Mesenchymal stem cell (in vitro differentiated cells and primary cell): Measurements from ENCODE around the gene BRIP1.

ENCODE experiments used
- DNase-seq: peaks from one replicate; pipeline ENCODE4 v3.0.0-alpha.2; 2013
- H2AFZ ChIP-seq: one replicate; pipeline ENCODE4 v1.6.1; 2013; ENCODE audit warnings: low read depth, mild to moderate bottlenecking, control low read depth, inconsistent platforms, low read length, moderate library complexity
- H2AK5ac ChIP-seq: 2 replicates; pipeline ENCODE4 v1.6.1; 2013; ENCODE audit warnings: low read length, moderate library complexity, mild to moderate bottlenecking, inconsistent platforms; ENCODE audit not compliant: severe bottlenecking
- H2BK120ac ChIP-seq: one replicate; pipeline ENCODE4 v1.6.1; 2013; ENCODE audit warnings: low read depth, mild to moderate bottlenecking, inconsistent platforms, low read length, moderate library complexity
- H2BK12ac ChIP-seq, 2 experiments: one replicate each; pipeline ENCODE4 v1.6.1; 2013; ENCODE audit warnings: inconsistent platforms in 2 of 2, low read length in 2 of 2, mild to moderate bottlenecking in 2 of 2, moderate library complexity in 2 of 2, control low read depth in 1 of 2
- H2BK15ac ChIP-seq: one replicate; pipeline ENCODE4 v1.6.1; 2013; ENCODE audit warnings: mild to moderate bottlenecking, low read depth, inconsistent platforms; ENCODE audit not compliant: poor library complexity, severe bottlenecking
- H2BK5ac ChIP-seq: 2 replicates; pipeline ENCODE4 v1.6.1; 2013; ENCODE audit warnings: low read depth, mild to moderate bottlenecking, low read length, control low read depth, inconsistent platforms; ENCODE audit not compliant: poor library complexity, severe bottlenecking
- H3K14ac ChIP-seq, 2 experiments: one replicate each; pipeline ENCODE4 v1.6.1; 2013; ENCODE audit warnings: inconsistent platforms in 2 of 2, low read length in 2 of 2, control low read depth in 1 of 2, mild to moderate bottlenecking in 1 of 2, moderate library complexity in 1 of 2
- H3K18ac ChIP-seq, 2 experiments: one replicate each; pipeline ENCODE4 v1.6.1; 2013; ENCODE audit warnings: inconsistent platforms in 2 of 2, low read length in 2 of 2, control low read depth in 1 of 2, low read depth in 1 of 2, mild to moderate bottlenecking in 1 of 2
- H3K23ac ChIP-seq, 2 experiments: one replicate each; pipeline ENCODE4 v1.6.1; 2013; ENCODE audit warnings: inconsistent platforms in 2 of 2, low read length in 2 of 2, mild to moderate bottlenecking in 2 of 2, moderate library complexity in 2 of 2, control low read depth in 1 of 2
- H3K27ac ChIP-seq: 2 replicates; pipeline ENCODE4 v1.5.1; 2013; ENCODE audit warnings: mild to moderate bottlenecking, moderate library complexity, low read length, control low read depth, inconsistent platforms; ENCODE audit not compliant: poor library complexity, severe bottlenecking
- H3K27me3 ChIP-seq, 2 experiments: 2 replicates each; pipeline versions ENCODE4 v1.6.1 to v1.7.0; 2013; ENCODE audit warnings: low read length in 2 of 2, mild to moderate bottlenecking in 2 of 2, moderate library complexity in 2 of 2, control low read depth in 1 of 2, inconsistent platforms in 1 of 2; ENCODE audit not compliant: control insufficient read depth in 1 of 2, insufficient read depth in 1 of 2
- H3K36me3 ChIP-seq, 2 experiments: 2 replicates each; pipeline versions ENCODE4 v1.6.1 to v1.7.0; 2013; ENCODE audit warnings: low read length in 2 of 2, control low read depth in 1 of 2, inconsistent platforms in 1 of 2, low read depth in 1 of 2, mild to moderate bottlenecking in 1 of 2; ENCODE audit not compliant: insufficient read depth in 2 of 2, control insufficient read depth in 1 of 2
- H3K4ac ChIP-seq, 2 experiments: one replicate each; pipeline ENCODE4 v1.6.1; 2013; ENCODE audit warnings: inconsistent platforms in 2 of 2, low read length in 2 of 2, mild to moderate bottlenecking in 2 of 2, moderate library complexity in 2 of 2, control low read depth in 1 of 2, low read depth in 1 of 2
- H3K4me1 ChIP-seq: 2 replicates; pipeline ENCODE4 v1.6.1; 2013; ENCODE audit warnings: low read depth, low read length, control low read depth; ENCODE audit not compliant: control insufficient read depth, insufficient read depth
- H3K4me2 ChIP-seq: 2 replicates; pipeline ENCODE4 v1.6.1; 2013; ENCODE audit warnings: low read length, mild to moderate bottlenecking, inconsistent platforms; ENCODE audit not compliant: poor library complexity, severe bottlenecking
- H3K4me3 ChIP-seq, 2 experiments: 2 replicates each; pipeline versions ENCODE4 v1.5.1 to v1.7.0; 2013; ENCODE audit warnings: low read length in 2 of 2, mild to moderate bottlenecking in 2 of 2, control low read depth in 1 of 2, low read depth in 1 of 2; ENCODE audit not compliant: insufficient read depth in 1 of 2
- H3K79me1 ChIP-seq: replicated peaks from 2 replicates; pipeline ENCODE4 v1.6.1; 2013; ENCODE audit warnings: mild to moderate bottlenecking, control low read depth, low read length, inconsistent platforms; ENCODE audit not compliant: poor library complexity, severe bottlenecking
- H3K9ac ChIP-seq: 2 replicates; pipeline ENCODE4 v1.7.0; 2013; ENCODE audit warnings: mild to moderate bottlenecking, low read length, moderate library complexity
- H3K9me3 ChIP-seq: 2 replicates; pipeline ENCODE4 v1.7.0; 2013; ENCODE audit warnings: mild to moderate bottlenecking, low read length; ENCODE audit not compliant: control insufficient read depth
- H4K8ac ChIP-seq: one replicate; pipeline ENCODE4 v1.6.1; 2013; ENCODE audit warnings: inconsistent platforms, mild to moderate bottlenecking, low read length, moderate library complexity
- H4K91ac ChIP-seq: one replicate; pipeline ENCODE4 v1.6.1; 2013; ENCODE audit warnings: mild to moderate bottlenecking, low read length, inconsistent platforms
- WGBS: methylation state at CpG from one replicate; pipeline ENCODE4 v1.1.7; 2013; ENCODE audit warnings: mixed read lengths; 5-methylcytosine and 5-hydroxymethylcytosine counted together

Gene BRIP1

DNA sequence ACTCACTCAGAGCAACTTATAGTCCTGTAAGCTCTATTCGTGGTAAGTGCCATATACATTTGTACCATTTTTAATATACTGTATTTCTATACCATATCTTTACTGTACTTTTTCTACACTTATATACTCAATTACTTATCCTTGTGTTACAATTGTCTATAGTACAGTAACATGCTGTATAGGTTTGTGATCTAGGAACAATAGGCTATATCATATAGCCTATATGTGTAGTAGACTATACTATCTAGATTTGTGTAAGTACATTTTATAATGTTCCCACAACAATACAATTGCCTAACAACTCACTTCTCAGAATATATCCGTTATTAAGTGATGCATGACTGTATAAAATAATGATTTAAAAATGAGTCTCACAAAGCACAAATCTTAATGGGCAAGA, 149.0 kb downstream of the BRIP1 start:
- no peak overlapping the region for H4K8ac ChIP-seq

DNA sequence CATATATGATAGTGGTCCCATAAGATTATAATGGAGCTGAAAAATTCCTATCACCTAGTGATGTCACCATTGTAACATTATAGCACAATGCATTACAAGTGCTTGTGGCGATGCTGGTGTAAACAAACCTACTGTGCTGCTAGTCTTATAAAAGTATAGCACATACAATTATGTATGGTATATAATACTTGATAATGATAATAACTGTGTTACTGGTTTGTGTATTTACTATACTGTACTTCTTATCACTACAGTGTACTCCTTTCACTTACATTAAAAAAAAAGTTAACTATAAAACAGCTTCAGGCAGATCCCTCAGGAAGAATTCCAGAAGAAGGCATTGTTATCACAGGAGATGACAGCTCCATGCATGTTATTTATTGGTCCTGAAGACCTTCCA, 150.3 kb downstream of the BRIP1 start:
- H3K4ac ChIP-seq: no peak overlapping the region
- no peaks in the 10 kb centered on the region for H3K4me1 ChIP-seq
- no peak overlapping the region for H3K27ac ChIP-seq
- H3K14ac ChIP-seq: no peak overlapping the region
- H2BK5ac ChIP-seq: no peak overlapping the region
- no peak overlapping the region for H3K9ac ChIP-seq
- no peak overlapping the region for H2AFZ ChIP-seq
- no peaks in the 10 kb centered on the region for H3K36me3 ChIP-seq
- H4K91ac ChIP-seq: no peak overlapping the region
- H3K23ac ChIP-seq: no peak overlapping the region
- H3K18ac ChIP-seq: no peak overlapping the region
- H2BK12ac ChIP-seq: no peak overlapping the region
- H2BK15ac ChIP-seq: no peak overlapping the region
- H3K79me1 ChIP-seq: no peaks in the 10 kb centered on the region
- WGBS: no CpG with 5 or more reads among the region's 1 CpG
- H4K8ac ChIP-seq: no peak overlapping the region
- H2AK5ac ChIP-seq: no peak overlapping the region
- H3K9me3 ChIP-seq: peaks cover 18% of the 10 kb centered on the region
- no peak overlapping the region for H2BK120ac ChIP-seq
- H3K4me3 ChIP-seq: no peak overlapping the region
- H3K27me3 ChIP-seq: no peaks in the 10 kb centered on the region
- DNase-seq: no peak
- no peak overlapping the region for H3K4me2 ChIP-seq

More for the DNA sequence above, 149.0 kb downstream of the BRIP1 start:
- H2BK5ac ChIP-seq: no peak overlapping the region
- no peaks in the 10 kb centered on the region for H3K4me1 ChIP-seq
- no peak overlapping the region for H2BK120ac ChIP-seq
- no peak overlapping the region for H3K23ac ChIP-seq
- H3K18ac ChIP-seq: no peak overlapping the region
- no peak overlapping the region for H3K9ac ChIP-seq
- H2AK5ac ChIP-seq: no peak overlapping the region
- no peaks in the 10 kb centered on the region for H3K27me3 ChIP-seq
- DNase-seq: no peak
- WGBS: no CpG with 5 or more reads among the region's 2 CpGs
- H2BK12ac ChIP-seq: no peak overlapping the region
- no peak overlapping the region for H3K4me3 ChIP-seq
- no peak overlapping the region for H4K91ac ChIP-seq
- H3K9me3 ChIP-seq: peaks cover 25% of the 10 kb centered on the region
- H2AFZ ChIP-seq: no peak overlapping the region
- no peak overlapping the region for H3K14ac ChIP-seq
- no peak overlapping the region for H3K4ac ChIP-seq
- no peak overlapping the region for H3K27ac ChIP-seq
- no peaks in the 10 kb centered on the region for H3K36me3 ChIP-seq
- H2BK15ac ChIP-seq: no peak overlapping the region
- no peaks in the 10 kb centered on the region for H3K79me1 ChIP-seq
- H3K4me2 ChIP-seq: no peak overlapping the region

DNA sequence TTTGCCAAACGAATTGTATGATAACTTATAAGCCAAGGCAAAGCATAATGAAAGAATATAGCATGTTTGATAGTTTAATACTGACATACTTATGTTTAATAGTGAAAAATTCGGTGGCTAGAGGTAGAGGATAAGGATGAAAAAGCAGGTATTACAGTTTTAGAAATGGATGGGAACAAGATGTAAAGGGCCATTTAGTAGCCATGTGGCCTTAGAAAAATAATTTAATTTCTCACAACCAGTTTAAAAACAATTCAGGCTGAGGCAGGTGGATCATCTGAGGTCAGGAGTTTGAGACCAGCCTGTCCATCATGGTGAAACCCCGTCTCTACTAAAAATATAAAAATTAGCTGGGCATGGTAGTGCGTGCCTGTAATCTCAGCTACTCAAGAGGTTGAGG, 152.8 kb downstream of the BRIP1 start:
- H3K4me2 ChIP-seq: no peak overlapping the region
- no peak overlapping the region for H3K4ac ChIP-seq
- no peaks in the 10 kb centered on the region for H3K27me3 ChIP-seq
- H3K9ac ChIP-seq: no peak overlapping the region
- no peak overlapping the region for H3K4me3 ChIP-seq
- H3K14ac ChIP-seq: no peak overlapping the region
- no peak for DNase-seq
- no peak overlapping the region for H3K18ac ChIP-seq
- no peak overlapping the region for H2BK15ac ChIP-seq
- no peak overlapping the region for H2AFZ ChIP-seq
- no peak overlapping the region for H4K91ac ChIP-seq
- H2BK120ac ChIP-seq: no peak overlapping the region
- H3K9me3 ChIP-seq: no peaks in the 10 kb centered on the region
- no peaks in the 10 kb centered on the region for H3K4me1 ChIP-seq
- H2BK5ac ChIP-seq: no peak overlapping the region
- no peaks in the 10 kb centered on the region for H3K36me3 ChIP-seq
- no peaks in the 10 kb centered on the region for H3K79me1 ChIP-seq
- no peak overlapping the region for H4K8ac ChIP-seq
- H3K23ac ChIP-seq: no peak overlapping the region
- H3K27ac ChIP-seq: no peak overlapping the region
- no peak overlapping the region for H2AK5ac ChIP-seq
- 98% methylated on average over 4 of the region's 4 CpGs for WGBS
- H2BK12ac ChIP-seq: no peak overlapping the region

DNA sequence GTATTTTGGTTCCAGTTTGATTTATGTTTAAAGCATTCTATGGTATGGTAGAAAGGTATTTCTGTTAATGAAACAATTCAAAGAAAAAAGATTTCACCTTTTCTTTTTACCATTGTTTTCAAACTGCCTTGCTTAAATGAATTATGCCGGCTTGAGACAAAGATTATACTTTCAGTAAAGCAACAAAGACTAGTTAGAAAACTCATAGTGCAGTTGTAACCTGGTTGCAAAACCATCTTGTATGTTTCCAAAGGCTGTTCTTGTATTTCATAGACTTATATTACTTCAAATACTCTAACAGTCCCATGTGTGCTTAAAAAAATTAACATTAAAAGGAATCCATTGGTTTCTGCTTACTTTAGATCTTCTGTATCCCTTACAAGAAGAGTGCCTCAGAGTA, 153.8 kb downstream of the BRIP1 start:
- no peak overlapping the region for H2BK120ac ChIP-seq
- H4K8ac ChIP-seq: no peak overlapping the region
- H3K14ac ChIP-seq: no peak overlapping the region
- no peak overlapping the region for H2BK12ac ChIP-seq
- no peaks in the 10 kb centered on the region for H3K79me1 ChIP-seq
- H3K4me2 ChIP-seq: no peak overlapping the region
- H2BK15ac ChIP-seq: no peak overlapping the region
- no peak for DNase-seq
- H3K4ac ChIP-seq: no peak overlapping the region
- H2AK5ac ChIP-seq: no peak overlapping the region
- no peak overlapping the region for H2AFZ ChIP-seq
- H2BK5ac ChIP-seq: no peak overlapping the region
- no peak overlapping the region for H3K9ac ChIP-seq
- no CpG with 5 or more reads among the region's 1 CpG for WGBS
- no peaks in the 10 kb centered on the region for H3K4me1 ChIP-seq
- H4K91ac ChIP-seq: no peak overlapping the region
- H3K18ac ChIP-seq: no peak overlapping the region
- H3K27me3 ChIP-seq: no peaks in the 10 kb centered on the region
- H3K9me3 ChIP-seq: no peaks in the 10 kb centered on the region
- H3K4me3 ChIP-seq: no peak overlapping the region
- no peak overlapping the region for H3K23ac ChIP-seq
- no peaks in the 10 kb centered on the region for H3K36me3 ChIP-seq
- H3K27ac ChIP-seq: no peak overlapping the region
